NCI-H82 (cell line): ENCODE measurements around the gene CEP85.

Experiments
- DNase-seq: peaks from one replicate; lab custom pipeline; 2025; lab: John Stamatoyannopoulos, UW

CEP85 gene

GRCh38 chr1:26315874-26316850, 82.2 kb downstream of the CEP85 start:
- DNase-seq: no peak

GRCh38 chr1:26317146-26317545, 83.1 kb downstream of the CEP85 start:
- no peak for DNase-seq

GRCh38 chr1:26317612-26318337, 83.8 kb downstream of the CEP85 start, which contains the start of gene CD52:
Gene CD52 (plus strand): TSS chr1:26317958. CDS start chr1:26318018, 60 bp downstream.
- DNase-seq: peak; percentile 55

- DNase-seq: peak; percentile 38
Observed at GRCh38 chr1:26318338-26319064, 84.5 kb downstream of the CEP85 start.

- no peak for DNase-seq
Observed at GRCh38 chr1:26320896-26321295, 86.9 kb downstream of the CEP85 start.

- DNase-seq: peak; percentile 95
Observed at GRCh38 chr1:26321315-26322041, 87.5 kb downstream of the CEP85 start.

- no peak for DNase-seq
Observed at GRCh38 chr1:26322042-26322331, 88.0 kb downstream of the CEP85 start.

- DNase-seq: no peak
Observed at GRCh38 chr1:26323382-26323781, 89.4 kb downstream of the CEP85 start.

GRCh38 chr1:26324550-26324949, 90.5 kb downstream of the CEP85 start:
- DNase-seq: no peak

- DNase-seq: no peak
Observed at GRCh38 chr1:26327956-26328362, 94.0 kb downstream of the CEP85 start.
